HFF-Myc (cell line): ENCODE results near the gene RCSD1.
"Not testable (repeated sequence)": the region's sequence is repeated elsewhere in the genome, so short reads cannot be mapped to it uniquely, and the experiment has no call there.

Experiments
- DNase-seq: peaks from one replicate; pipeline ENCODE4 v3.0.0-alpha.2; 2011; ENCODE audit warnings: low read depth; ENCODE audit errors: extremely low read depth
- H3K4me3 ChIP-seq: replicated peaks from 2 replicates; pipeline ENCODE4 v1.5.1; 2011; ENCODE audit warnings: low read depth, mild to moderate bottlenecking, control low read depth, low read length
- TF ChIP-seq, protein P1 (sequence below): IDR thresholded peaks from 2 replicates; pipeline ENCODE4 v1.5.1; 2012; ENCODE audit warnings: mild to moderate bottlenecking, low read depth, low read length, control low read depth; ENCODE audit errors: missing control alignments

The RCSD1 gene

DNA sequence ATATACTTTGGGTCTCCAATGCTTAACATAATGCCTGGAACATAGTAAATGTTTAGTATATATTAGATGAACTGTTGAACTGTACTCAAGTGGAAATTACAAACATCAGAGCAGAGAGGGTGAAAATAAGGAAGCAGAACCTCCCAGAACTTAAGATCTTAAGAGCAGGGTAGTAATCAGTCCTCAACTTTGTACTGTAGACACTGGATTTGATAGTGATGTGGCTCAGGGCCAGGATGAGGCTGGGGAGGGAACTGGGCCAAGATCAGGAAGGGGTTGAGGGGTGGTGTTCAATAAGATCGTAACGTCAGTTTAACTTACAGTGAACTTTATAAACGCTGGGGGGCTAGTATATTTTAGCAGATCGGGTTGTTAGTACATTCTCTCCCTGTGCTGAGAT is 107.1 kb downstream of the RCSD1 start:
- no peak for DNase-seq
- H3K4me3 ChIP-seq, result no peak overlapping the region
- TF ChIP-seq, protein P1, sequence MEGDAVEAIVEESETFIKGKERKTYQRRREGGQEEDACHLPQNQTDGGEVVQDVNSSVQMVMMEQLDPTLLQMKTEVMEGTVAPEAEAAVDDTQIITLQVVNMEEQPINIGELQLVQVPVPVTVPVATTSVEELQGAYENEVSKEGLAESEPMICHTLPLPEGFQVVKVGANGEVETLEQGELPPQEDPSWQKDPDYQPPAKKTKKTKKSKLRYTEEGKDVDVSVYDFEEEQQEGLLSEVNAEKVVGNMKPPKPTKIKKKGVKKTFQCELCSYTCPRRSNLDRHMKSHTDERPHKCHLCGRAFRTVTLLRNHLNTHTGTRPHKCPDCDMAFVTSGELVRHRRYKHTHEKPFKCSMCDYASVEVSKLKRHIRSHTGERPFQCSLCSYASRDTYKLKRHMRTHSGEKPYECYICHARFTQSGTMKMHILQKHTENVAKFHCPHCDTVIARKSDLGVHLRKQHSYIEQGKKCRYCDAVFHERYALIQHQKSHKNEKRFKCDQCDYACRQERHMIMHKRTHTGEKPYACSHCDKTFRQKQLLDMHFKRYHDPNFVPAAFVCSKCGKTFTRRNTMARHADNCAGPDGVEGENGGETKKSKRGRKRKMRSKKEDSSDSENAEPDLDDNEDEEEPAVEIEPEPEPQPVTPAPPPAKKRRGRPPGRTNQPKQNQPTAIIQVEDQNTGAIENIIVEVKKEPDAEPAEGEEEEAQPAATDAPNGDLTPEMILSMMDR, result no peak

DNA sequence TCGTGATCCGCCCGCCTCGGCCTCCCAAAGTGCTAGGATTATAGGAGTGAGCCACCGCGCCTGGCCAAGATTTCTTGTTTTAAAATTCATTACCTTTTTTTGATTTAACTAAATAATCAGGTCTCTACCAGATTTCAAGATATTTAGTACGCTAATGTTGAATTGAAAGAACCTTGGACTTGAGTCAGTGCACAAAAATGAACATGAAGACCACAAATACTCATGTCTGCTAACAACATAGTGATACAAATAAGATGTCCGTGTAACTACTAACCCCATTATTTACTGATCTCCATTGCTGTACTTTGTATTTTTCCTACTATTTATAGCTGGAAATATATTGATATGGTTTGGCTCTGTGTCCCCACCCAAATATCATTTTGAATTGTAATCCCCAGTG is 108.1 kb downstream of the RCSD1 start:
- H3K4me3 ChIP-seq, result no peak overlapping the region
- DNase-seq, result no peak
- TF ChIP-seq, protein P1, result no peak

DNA sequence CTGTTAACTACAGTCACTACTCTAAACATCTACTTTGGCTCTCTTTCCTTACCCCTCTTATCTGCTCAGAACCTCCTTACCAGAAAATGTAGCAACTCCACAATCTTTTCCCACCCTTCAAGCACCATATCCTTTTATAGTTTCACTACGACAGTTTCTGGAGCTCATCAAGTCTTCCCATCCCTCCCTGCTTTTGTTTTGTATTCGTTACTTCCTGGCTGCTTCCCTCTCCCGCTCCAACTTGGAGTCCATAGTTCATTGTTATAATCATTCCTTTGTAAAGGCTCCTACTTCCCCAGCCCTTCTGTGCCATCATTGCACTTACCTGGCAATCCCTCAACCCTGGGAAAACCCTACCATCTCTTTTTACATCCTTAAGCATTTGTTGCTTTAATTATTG is 109.7 kb downstream of the RCSD1 start:
- TF ChIP-seq, protein P1, result no peak
- DNase-seq, result no peak
- H3K4me3 ChIP-seq, result no peak overlapping the region

DNA sequence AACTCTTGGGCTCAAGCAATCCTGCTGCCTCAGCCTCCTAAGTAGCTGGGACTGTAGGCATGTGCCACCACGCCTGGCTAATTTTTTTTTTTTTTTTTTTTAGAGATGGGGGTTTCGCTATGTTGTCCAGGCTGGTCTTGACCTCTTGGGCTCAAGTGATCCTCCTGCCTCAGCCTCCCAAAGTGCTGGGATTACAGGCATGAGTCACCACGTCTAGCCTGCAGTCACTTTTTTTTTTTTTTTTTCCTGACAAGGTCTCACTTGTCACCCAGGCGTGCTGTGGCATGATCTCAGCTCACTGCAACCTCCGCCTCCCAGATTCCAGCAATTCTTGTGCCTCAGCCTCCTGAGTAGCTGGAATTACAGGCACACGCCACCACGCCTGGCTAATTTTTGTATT is 111.1 kb downstream of the RCSD1 start:
- DNase-seq, H3K4me3 ChIP-seq: not testable (repeated sequence)

DNA sequence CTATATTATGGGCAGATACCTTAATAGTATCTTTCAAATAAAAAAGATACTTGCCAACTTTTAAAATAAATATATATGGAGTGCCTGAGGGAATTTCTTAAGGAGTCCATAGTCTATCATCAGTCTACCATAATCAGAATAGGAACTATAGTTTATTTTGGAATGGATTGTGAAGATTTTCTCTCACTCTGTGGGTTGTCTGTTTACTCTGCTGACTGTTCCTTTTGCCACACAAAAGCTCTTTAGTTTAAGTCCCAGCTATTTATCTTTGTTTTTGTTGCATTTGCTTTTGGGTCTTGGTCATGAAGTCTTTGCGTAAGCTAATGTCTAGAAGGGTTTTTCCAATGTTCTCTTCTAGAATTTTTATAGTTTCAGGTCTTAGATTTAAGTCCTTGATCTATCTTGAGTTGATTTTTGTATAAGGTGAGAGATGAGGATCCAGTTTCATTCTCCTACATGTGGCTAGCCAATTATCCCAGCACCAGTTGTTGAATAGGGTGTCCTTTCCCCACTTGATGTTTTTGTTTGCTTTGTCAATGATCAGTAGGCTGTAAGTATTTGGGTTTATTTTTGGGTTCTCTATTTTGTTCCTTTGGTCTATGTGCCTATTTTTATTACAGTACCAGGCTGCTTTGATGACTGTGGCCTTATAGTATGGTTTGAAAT is 112.5 kb downstream of the RCSD1 start:
- not testable (repeated sequence) for H3K4me3 ChIP-seq, DNase-seq

DNA sequence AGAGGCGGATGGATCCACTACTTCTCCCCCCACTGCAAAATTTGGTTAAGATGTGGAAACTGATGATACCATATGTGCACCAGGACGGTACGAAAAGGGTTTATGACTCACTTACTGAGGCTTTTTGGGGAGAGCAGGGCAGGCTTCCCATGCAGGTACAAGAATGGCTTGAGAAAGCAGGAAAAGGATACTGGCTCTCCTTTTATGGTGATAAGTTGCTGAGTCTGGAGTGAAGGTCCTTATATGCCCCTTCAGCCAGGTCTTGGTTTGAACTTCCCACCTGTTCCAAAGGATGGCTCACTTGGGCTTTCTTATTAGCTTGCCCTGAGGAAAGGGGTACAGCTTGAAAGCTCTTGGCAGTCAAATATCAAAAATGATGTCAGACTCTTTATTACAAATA is 114.9 kb downstream of the RCSD1 start:
- TF ChIP-seq, protein P1, result no peak
- DNase-seq, result no peak
- H3K4me3 ChIP-seq, result no peak overlapping the region

DNA sequence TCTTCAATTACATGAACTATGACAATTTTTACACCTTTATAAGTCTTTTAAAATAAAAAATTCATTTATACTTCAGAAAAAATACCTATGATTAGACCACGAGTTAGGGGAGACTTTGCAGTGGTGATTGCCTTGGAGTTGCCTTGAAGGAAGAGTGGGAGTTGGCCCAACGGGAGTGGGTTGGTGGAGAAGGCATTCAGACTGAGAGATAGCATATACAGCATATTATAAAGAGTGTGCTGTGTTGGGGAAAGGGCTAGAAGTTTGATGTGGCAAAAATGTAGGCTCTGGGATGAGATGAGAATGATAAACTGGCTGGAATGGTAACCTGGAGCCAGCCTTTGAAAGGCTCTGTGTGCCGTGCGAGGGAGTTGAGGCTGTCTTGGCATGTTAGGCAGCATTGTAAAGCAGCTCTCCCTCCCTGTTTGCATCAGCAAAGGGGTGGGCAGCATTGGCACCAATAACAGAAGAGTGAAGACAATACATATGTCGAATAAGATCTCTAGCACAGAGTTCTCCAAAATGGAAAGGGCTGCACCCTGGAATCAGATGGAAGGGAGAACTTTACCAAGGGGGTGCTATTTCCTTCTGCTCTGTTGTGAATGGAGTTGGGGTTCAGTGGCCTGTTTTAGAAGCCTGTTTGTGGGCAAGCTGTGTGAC is 116.1 kb downstream of the RCSD1 start:
- H3K4me3 ChIP-seq, result no peak overlapping the region
- DNase-seq, result no peak
- TF ChIP-seq, protein P1, result no peak
